ENCODE measurements around the gene ADAMTS17.

The ADAMTS17 gene

GRCh38 chr15:100099976-100100375, 241.8 kb downstream of the ADAMTS17 start:
- no peaks in the 10 kb centered on the region for H3K4me1 ChIP-seq (ENCODE audit: low read length)
- no peak overlapping the region for H3K4me3 ChIP-seq (ENCODE audit: low read length)
- no peaks in the 10 kb centered on the region for H3K9me3 ChIP-seq (ENCODE audit: insufficient read depth, low read length)
- H3K27ac ChIP-seq (ENCODE audit: low read length) = no peak overlapping the region
- H3K36me3 ChIP-seq (replicated peaks; ENCODE audit: low read depth, low read length) = no peaks in the 10 kb centered on the region
- H3K79me2 ChIP-seq (ENCODE audit: low read length) = no peaks in the 10 kb centered on the region
- no peak overlapping the region for H2AFZ ChIP-seq (ENCODE audit: low read depth, low read length)
- no peak overlapping the region for H3K4me2 ChIP-seq (ENCODE audit: low read length)
- no peak overlapping the region for H3K9ac ChIP-seq (ENCODE audit: low read length)
- TF ChIP-seq, protein P1, sequence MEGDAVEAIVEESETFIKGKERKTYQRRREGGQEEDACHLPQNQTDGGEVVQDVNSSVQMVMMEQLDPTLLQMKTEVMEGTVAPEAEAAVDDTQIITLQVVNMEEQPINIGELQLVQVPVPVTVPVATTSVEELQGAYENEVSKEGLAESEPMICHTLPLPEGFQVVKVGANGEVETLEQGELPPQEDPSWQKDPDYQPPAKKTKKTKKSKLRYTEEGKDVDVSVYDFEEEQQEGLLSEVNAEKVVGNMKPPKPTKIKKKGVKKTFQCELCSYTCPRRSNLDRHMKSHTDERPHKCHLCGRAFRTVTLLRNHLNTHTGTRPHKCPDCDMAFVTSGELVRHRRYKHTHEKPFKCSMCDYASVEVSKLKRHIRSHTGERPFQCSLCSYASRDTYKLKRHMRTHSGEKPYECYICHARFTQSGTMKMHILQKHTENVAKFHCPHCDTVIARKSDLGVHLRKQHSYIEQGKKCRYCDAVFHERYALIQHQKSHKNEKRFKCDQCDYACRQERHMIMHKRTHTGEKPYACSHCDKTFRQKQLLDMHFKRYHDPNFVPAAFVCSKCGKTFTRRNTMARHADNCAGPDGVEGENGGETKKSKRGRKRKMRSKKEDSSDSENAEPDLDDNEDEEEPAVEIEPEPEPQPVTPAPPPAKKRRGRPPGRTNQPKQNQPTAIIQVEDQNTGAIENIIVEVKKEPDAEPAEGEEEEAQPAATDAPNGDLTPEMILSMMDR (IDR thresholded peaks at IDR 0.05; ENCODE audit: low read depth, low read length) = no peak
- H3K27me3 ChIP-seq (ENCODE audit: low read depth, low read length) = peaks cover 5% of the 10 kb centered on the region; the same call in 1 of the 2 replicates
- no peaks in the 10 kb centered on the region for H4K20me1 ChIP-seq (ENCODE audit: insufficient read depth, low read length)

DNA sequence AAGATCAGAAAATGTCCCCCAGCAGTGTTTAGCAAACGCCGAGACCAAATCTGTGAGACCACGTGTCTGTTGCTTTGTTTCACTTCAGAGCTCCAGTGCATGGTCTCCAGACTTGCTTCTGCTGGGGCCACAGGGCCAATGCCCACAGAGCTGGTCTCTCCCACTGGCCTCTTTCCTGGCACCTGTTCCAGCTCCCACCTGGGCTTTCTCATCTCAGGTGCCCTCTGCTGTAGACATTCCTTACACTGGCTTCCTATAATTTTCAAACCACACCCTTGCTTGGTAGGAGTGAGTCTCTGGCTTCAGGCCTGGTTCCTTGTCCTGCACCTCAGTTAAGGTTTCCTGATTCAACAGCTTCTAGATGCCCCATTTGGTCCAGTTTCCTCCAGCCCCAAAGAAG, 243.1 kb downstream of the ADAMTS17 start:
- Histone ChIP-seq H3K4me3 (ENCODE audit: low read length) (no peak overlapping the region), H3K9me3 (ENCODE audit: insufficient read depth, low read length) (no peaks in the 10 kb centered on the region), H4K20me1 (ENCODE audit: insufficient read depth, low read length) (no peaks in the 10 kb centered on the region), H3K9ac (ENCODE audit: low read length) (no peak overlapping the region), H3K4me2 (ENCODE audit: low read length) (no peak overlapping the region), H3K27me3 (ENCODE audit: low read depth, low read length) (peaks cover 5% of the 10 kb centered on the region; the same call in 1 of the 2 replicates), H2AFZ (ENCODE audit: low read depth, low read length) (no peak overlapping the region), H3K4me1 (ENCODE audit: low read length) (no peaks in the 10 kb centered on the region), H3K36me3 (replicated peaks; ENCODE audit: low read depth, low read length) (no peaks in the 10 kb centered on the region), H3K27ac (ENCODE audit: low read length) (no peak overlapping the region), H3K79me2 (ENCODE audit: low read length) (no peaks in the 10 kb centered on the region)
- no peak for TF ChIP-seq EZH2phosphoT487 (IDR thresholded peaks at IDR 0.05; ENCODE audit: low read depth)
- TF ChIP-seq, protein P1 (IDR thresholded peaks at IDR 0.05; ENCODE audit: low read depth, low read length) = no peak

DNA sequence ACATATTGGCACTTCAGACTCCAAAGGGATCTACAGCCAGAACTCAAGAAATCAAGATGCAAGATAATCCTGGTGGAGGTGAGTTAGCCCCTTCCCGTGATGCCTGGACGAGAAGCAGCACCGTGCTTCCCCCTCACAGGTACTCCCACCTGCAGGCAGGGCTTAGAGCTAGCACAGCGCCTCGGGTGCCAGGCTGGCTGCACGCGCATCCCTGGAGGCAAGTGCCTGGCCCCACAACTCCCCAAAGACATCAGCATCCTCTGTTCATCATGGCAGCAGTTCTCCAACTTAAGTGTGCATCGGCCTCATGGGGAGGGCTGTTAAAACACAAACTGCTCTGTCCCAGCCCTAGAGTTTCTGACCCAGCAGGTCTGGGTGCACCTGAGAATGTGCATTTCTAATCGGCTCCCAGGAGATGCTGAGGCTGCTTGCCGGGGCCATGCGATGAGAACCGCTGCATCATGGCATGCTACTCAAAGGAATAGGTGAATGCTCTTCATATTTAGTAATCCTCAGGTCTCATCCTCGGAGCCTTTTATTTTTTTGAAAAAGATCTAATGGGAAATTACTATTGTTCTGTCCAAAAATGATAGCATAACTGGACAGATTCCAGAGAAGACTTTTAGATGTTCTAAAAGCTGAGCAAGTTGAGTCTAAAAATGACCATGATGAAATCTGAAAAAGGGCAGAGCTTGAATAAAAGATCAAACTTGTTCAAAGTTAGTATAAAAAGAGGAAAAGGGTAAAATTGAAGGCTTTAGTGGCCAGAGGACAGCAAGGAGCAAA, 244.2 kb downstream of the ADAMTS17 start:
- H3K4me2 ChIP-seq (ENCODE audit: low read length) = no peak overlapping the region
- no peaks in the 10 kb centered on the region for H3K9me3 ChIP-seq (ENCODE audit: insufficient read depth, low read length)

GRCh38 chr15:100096700-100097099, 245.1 kb downstream of the ADAMTS17 start:
- no peaks in the 10 kb centered on the region for H3K36me3 ChIP-seq (replicated peaks; ENCODE audit: low read depth, low read length)
- H3K4me3 ChIP-seq (ENCODE audit: low read length) = no peak overlapping the region
- H3K79me2 ChIP-seq (ENCODE audit: low read length) = no peaks in the 10 kb centered on the region
- peaks cover 5% of the 10 kb centered on the region; the same call in 1 of the 2 replicates for H3K27me3 ChIP-seq (ENCODE audit: low read depth, low read length)
- no peaks in the 10 kb centered on the region for H3K4me1 ChIP-seq (ENCODE audit: low read length)
- TF ChIP-seq, protein P1 (IDR thresholded peaks at IDR 0.05; ENCODE audit: low read depth, low read length) = no peak
- no peak for TF ChIP-seq EZH2phosphoT487 (IDR thresholded peaks at IDR 0.05; ENCODE audit: low read depth)
- no peak overlapping the region for H3K4me2 ChIP-seq (ENCODE audit: low read length)
- no peak overlapping the region for H3K9ac ChIP-seq (ENCODE audit: low read length)
- H3K9me3 ChIP-seq (ENCODE audit: insufficient read depth, low read length) = no peaks in the 10 kb centered on the region
- no peak overlapping the region for H3K27ac ChIP-seq (ENCODE audit: low read length)
- no peaks in the 10 kb centered on the region for H4K20me1 ChIP-seq (ENCODE audit: insufficient read depth, low read length)
- H2AFZ ChIP-seq (ENCODE audit: low read depth, low read length) = no peak overlapping the region

More for the DNA sequence above, 244.2 kb downstream of the ADAMTS17 start:
- Histone ChIP-seq H3K4me1 (ENCODE audit: low read length) (no peaks in the 10 kb centered on the region), H3K36me3 (replicated peaks; ENCODE audit: low read depth, low read length) (no peaks in the 10 kb centered on the region), H3K27ac (ENCODE audit: low read length) (no peak overlapping the region), H3K4me3 (ENCODE audit: low read length) (no peak overlapping the region), H3K79me2 (ENCODE audit: low read length) (no peaks in the 10 kb centered on the region), H3K9ac (ENCODE audit: low read length) (no peak overlapping the region), H4K20me1 (ENCODE audit: insufficient read depth, low read length) (no peaks in the 10 kb centered on the region), H2AFZ (ENCODE audit: low read depth, low read length) (no peak overlapping the region), H3K27me3 (ENCODE audit: low read depth, low read length) (peaks cover 5% of the 10 kb centered on the region; the same call in 1 of the 2 replicates)
- TF ChIP-seq EZH2phosphoT487 (IDR thresholded peaks at IDR 0.05; ENCODE audit: low read depth) = no peak
- TF ChIP-seq, protein P1 (IDR thresholded peaks at IDR 0.05; ENCODE audit: low read depth, low read length) = no peak

All from OCI-LY3 (cell line).